Suprapubic skin (tissue), 3 donors: Measurements from ENCODE around the gene SHC4.

Experiments used
- CTCF ChIP-seq, 2 donors: fragments of 200-600 bp in 1 of 2; fragments of 450-650 bp in 1 of 2; sonication (generic) in 1 of 2; IDR thresholded peaks; one replicate each; pipeline ENCODE4 v1.5.1; 2016 to 2019; ENCODE audit warnings: antibody characterized with exemption in 2 of 2, mild to moderate bottlenecking in 1 of 2, moderate library complexity in 1 of 2
- POLR2AphosphoS5 ChIP-seq, 3 donors: sonication (generic); formaldehyde crosslinking; IDR thresholded peaks; one replicate each; pipeline ENCODE4 v1.6.1; 2017; ENCODE audit warnings: antibody characterized with exemption in 3 of 3

DNA sequence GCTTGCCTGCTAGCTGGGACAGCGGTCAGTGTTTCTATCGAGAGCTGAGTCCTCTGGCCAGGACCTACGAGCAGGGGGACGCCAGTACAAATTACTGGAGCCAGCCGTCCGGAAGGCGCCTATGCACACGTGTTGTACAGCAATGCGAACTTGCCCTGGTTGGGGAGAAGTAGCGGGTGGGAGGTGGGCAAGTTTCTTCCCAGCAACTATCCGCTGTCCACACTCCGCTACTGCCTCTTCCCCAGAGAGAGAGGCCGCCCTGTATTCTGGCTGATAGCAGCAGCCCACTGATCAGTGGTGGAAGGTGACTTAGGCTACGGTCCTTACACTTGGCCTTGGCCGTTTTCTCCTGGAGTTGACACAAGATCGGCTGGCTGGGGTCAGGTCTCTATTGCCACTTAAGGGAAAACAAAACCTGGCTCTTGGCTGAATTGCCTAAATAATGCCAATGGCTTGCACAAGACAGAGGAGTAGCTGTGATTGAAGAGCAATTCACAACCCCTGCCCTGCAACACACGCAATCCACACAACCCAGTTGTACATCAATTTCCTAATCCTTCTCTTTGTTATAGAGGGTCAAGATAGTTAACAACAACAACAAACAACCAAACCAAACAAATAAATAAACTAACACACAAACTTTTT is 12.8 kb upstream of the SHC4 start:
- TF ChIP-seq POLR2AphosphoS5 (IDR thresholded peaks at IDR 0.05) (no peak), CTCF (IDR thresholded peaks at IDR 0.05) (no peak)
